WI38 (cell line): ENCODE measurements around the gene OTOG.

Source experiments
- H3K4me3 ChIP-seq: 2 replicates; pipeline ENCODE4 v1.5.1; 2011; ENCODE audit warnings: low read depth, mild to moderate bottlenecking, control low read depth, low read length
- TF ChIP-seq, protein P1 (sequence below): IDR thresholded peaks from 2 replicates; pipeline ENCODE4 v1.5.1; 2012; ENCODE audit warnings: low read depth, mild to moderate bottlenecking, control low read depth, low read length

The OTOG gene

DNA sequence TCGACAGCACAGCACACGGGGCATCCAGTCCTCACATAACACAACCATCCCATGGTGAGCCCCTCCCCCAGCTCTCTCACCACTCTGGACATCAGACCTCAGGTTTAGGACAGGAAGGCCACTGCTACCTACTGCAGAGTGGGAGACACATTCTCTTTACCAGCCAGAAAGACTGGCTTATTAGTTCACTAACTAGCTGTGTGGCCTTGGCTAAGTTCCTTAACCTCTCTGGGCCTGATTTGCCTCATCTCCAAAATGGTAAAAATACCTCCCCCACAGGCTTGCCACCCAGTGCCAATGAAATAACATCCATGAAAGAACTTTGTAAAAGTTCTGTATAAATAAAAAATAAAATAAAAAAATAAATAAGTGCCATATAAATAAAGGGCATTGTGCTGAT lies 35.0 kb upstream of the OTOG start:
- no peak overlapping the region for H3K4me3 ChIP-seq
- TF ChIP-seq, protein P1, sequence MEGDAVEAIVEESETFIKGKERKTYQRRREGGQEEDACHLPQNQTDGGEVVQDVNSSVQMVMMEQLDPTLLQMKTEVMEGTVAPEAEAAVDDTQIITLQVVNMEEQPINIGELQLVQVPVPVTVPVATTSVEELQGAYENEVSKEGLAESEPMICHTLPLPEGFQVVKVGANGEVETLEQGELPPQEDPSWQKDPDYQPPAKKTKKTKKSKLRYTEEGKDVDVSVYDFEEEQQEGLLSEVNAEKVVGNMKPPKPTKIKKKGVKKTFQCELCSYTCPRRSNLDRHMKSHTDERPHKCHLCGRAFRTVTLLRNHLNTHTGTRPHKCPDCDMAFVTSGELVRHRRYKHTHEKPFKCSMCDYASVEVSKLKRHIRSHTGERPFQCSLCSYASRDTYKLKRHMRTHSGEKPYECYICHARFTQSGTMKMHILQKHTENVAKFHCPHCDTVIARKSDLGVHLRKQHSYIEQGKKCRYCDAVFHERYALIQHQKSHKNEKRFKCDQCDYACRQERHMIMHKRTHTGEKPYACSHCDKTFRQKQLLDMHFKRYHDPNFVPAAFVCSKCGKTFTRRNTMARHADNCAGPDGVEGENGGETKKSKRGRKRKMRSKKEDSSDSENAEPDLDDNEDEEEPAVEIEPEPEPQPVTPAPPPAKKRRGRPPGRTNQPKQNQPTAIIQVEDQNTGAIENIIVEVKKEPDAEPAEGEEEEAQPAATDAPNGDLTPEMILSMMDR = no peak

DNA sequence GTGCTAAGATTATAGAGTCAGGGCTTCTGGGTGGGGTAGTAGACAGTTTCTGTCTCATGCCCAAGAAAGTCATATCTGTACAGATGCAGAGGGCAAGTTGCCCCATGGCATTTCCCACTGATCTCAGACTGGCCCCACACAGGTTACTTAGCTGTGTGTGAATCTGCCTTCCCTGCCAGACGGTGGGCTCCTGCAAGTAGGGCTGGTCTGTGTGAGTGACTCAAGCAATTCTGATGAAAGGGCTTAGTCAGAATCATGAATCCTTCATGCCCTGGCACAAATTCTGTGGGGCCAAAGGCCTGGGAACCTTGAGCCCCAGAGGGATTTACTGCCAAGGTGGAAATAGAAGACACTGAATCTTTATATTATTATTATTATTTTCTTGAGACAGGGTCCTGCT lies 33.2 kb upstream of the OTOG start:
- TF ChIP-seq, protein P1 = no peak
- no peak overlapping the region for H3K4me3 ChIP-seq

DNA sequence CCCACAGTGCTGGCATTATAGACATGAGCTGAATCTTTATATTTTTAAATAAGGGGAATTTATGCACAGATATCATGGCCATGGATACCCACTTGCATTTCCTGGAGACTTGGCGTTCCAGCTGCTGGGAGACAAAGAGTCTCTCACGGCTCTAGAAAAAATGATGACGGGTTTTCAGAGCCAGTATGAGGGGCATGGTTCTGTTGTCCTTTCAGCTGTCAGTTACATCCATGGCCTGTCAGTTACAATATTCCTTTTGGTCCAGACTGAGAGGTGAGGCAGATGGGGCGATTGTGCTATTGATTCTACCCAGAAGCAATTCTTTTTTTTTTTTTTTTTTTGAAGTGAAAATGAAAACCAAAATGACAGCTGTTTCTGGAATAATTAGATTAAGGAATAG lies 32.6 kb upstream of the OTOG start:
- TF ChIP-seq, protein P1 = no peak
- H3K4me3 ChIP-seq = no peak overlapping the region

DNA sequence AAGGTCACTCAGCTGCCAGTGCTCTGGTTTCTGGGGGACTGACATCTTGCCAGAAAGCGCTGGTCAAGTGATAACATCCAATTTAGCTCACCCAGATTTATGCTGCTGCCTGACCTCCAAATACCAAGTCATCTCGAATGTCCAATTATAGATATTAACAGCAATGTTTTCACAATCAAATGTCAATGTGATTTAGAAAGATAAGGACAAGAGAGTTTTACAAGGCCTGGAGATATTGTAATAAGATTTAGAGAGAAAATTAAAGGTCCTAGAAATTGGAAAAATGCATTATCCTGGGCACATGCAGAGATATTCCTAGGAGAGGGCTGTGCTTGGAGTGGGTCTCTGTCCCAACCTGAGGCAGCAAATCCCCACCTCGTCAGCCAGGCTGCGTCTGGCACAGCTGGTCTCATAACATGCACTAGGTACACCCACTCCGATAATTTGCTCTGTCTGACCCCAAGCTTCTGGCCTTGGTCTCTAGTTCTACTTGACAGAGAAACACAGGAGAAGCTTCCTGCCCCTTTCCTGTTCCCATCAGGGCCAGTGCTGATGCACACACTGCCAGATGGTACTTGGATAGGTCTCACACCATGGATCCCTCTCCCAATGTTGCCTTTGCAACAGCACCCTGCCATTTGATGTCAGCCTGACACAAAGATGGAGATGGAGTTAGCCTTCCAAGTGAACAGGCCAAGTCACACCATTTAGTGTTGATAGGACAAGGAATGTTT lies 31.4 kb upstream of the OTOG start:
- TF ChIP-seq, protein P1 = no peak
- H3K4me3 ChIP-seq = no peak overlapping the region

DNA sequence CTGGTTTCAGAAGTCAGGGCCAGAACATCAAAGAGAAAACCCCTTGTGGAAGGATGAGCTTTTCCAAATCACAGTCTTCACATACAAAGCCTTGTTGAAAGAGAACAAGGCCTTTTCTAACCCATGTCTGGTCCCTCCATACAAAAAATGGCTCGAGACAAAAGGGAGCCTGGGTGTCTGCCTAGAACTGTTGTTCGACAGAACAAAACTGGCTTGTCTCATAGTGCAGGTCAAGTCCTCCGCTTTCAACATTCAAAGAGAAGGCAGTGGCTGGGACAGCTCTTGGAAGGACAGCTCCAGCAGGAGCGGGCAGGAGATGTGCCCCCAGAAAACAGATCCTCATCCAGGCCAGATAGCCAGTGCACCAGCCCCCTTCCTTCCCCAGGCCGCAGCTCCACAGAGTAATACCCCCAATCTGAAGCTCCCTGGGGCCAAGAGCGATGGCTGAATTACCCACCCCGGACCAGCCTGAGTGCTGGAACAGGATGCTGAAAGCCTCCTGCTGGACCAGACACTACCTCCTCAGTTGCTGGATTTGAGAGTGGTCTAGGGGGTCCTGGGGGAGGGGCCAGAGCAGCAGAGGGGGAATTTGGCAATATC lies 30.4 kb upstream of the OTOG start:
- H3K4me3 ChIP-seq = no peak overlapping the region
- TF ChIP-seq, protein P1 = no peak

DNA sequence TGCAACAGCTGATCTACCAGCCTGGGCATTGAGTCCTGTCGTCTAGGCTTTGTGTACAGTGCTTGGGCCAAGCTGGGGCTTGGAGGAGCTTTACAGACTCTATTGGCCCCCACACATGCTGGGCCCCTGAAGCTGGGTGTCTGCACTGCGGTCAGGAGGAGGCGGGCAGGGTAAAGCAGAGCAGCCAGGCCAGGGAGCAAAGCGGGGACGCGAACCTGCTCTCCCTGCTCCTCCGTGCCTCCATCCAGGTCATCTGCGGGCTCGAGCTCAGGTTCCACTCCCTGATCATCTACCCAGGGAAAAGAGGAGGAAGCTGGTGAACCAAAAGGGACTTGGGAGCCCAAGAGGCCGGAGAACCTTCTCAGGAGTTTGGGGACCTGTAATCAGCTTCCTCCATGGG lies 29.9 kb upstream of the OTOG start:
- H3K4me3 ChIP-seq = no peak overlapping the region
- TF ChIP-seq, protein P1 = no peak

DNA sequence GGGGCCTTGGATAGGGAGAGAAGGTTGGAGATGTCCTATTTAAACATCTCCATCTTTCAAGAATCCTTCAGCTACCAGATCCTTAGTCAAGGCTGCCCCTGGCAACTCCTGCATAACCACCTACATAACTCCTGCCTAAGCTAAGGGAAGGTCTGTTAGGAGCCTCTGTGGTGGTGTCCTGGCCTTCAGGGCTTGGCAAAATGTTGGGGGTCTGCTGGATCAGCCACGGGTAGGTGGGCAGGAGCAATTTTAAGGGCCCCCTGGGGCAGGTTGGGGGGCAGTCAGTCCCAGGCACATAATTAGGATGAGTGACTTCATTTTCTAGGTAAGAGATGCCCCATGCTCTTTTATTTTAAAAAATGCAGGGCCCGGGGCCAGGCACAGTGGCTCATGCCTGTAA lies 28.7 kb upstream of the OTOG start:
- TF ChIP-seq, protein P1 = no peak
- H3K4me3 ChIP-seq = no peak overlapping the region
